Smooth muscle cell (in vitro differentiated cells): Measurements from ENCODE around the gene CFAP410. TPM values are rescaled to one million over a fixed set of nuclear protein-coding genes. Genes with fewer than 3 reads are reported as not detected.

Experiments used
- DNase-seq: peaks from one replicate; lab custom pipeline; 2025; ENCODE audit not compliant: unreplicated experiment; lab: John Stamatoyannopoulos, UW
- H2AFZ ChIP-seq: fragments of 200-600 bp; sonication (generic); 2 replicates; pipeline ENCODE4 v1.6.0; 2016; ENCODE audit warnings: antibody characterized with exemption, low read depth, mild to moderate bottlenecking
- H3F3A ChIP-seq: fragments of 200-600 bp; sonication (generic); 2 replicates; pipeline ENCODE4 v1.6.0; 2017; ENCODE audit warnings: antibody characterized with exemption, low read depth
- H3K27ac ChIP-seq: fragments of 200-600 bp; sonication (generic); 2 replicates; pipeline ENCODE4 v1.5.1; 2016; ENCODE audit warnings: low read depth, mild to moderate bottlenecking
- H3K27me3 ChIP-seq: fragments of 200-600 bp; sonication (generic); 2 replicates; pipeline ENCODE4 v1.6.1; 2016; ENCODE audit warnings: low read depth, mild to moderate bottlenecking
- H3K36me3 ChIP-seq: fragments of 200-600 bp; sonication (generic); 2 replicates; pipeline ENCODE4 v1.5.1; 2016; ENCODE audit warnings: low read depth
- H3K4me1 ChIP-seq: fragments of 200-600 bp; sonication (generic); 2 replicates; pipeline ENCODE4 v1.5.1; 2016; ENCODE audit warnings: low read depth
- H3K4me2 ChIP-seq: fragments of 200-600 bp; sonication (generic); 2 replicates; pipeline ENCODE4 v1.6.0; 2016; ENCODE audit warnings: mild to moderate bottlenecking
- H3K4me3 ChIP-seq: fragments of 200-600 bp; sonication (generic); 2 replicates; pipeline ENCODE4 v1.5.1; 2016; ENCODE audit warnings: mild to moderate bottlenecking
- H3K79me2 ChIP-seq: fragments of 200-600 bp; sonication (generic); 2 replicates; pipeline ENCODE4 v1.6.0; 2016; ENCODE audit warnings: low read depth, mild to moderate bottlenecking
- H3K9ac ChIP-seq: fragments of 200-600 bp; sonication (generic); 2 replicates; pipeline ENCODE4 v1.6.0; 2016; ENCODE audit warnings: low read depth
- H3K9me3 ChIP-seq: fragments of 200-600 bp; sonication (generic); replicated peaks from 2 replicates; pipeline ENCODE4 v1.5.1; 2016; ENCODE audit warnings: low read depth
- H4K20me1 ChIP-seq: fragments of 200-600 bp; sonication (generic); 2 replicates; pipeline ENCODE4 v1.6.0; 2016; ENCODE audit warnings: low read depth
- WGBS: methylation state at CpG from one replicate; pipeline ENCODE4 v1.1.7; 2016; ENCODE audit warnings: low lambda C conversion rate; 5-methylcytosine and 5-hydroxymethylcytosine counted together
- polyA plus RNA-seq: library from polyadenylated mRNA; unstranded; fragments of >200 nt; fragmentation: Nextera tagmentation; extraction: Ambion mirVana; gene quantifications from 2 replicates; pipeline ENCODE4 v1.2.1, GENCODE V29; 2016
- total RNA-seq: library from RNA; depleted of rRNA; stranded (reverse); fragments of >200 nt; gene quantifications from 2 replicates; pipeline ENCODE4 v1.2.3, GENCODE V29; 2014
- TF ChIP-seq, protein P1 (sequence below): fragments of 200-600 bp; sonication (generic); IDR thresholded peaks from 2 replicates; pipeline ENCODE4 v1.5.1; 2017; ENCODE audit warnings: borderline replicate concordance, mild to moderate bottlenecking, antibody characterized with exemption; ENCODE audit not compliant: insufficient read depth, poor library complexity, severe bottlenecking

The CFAP410 gene
- total and polyA plus RNA-seq, 2 experiments from 2014 or later: 6.5 to 21.7 TPM

DNA sequence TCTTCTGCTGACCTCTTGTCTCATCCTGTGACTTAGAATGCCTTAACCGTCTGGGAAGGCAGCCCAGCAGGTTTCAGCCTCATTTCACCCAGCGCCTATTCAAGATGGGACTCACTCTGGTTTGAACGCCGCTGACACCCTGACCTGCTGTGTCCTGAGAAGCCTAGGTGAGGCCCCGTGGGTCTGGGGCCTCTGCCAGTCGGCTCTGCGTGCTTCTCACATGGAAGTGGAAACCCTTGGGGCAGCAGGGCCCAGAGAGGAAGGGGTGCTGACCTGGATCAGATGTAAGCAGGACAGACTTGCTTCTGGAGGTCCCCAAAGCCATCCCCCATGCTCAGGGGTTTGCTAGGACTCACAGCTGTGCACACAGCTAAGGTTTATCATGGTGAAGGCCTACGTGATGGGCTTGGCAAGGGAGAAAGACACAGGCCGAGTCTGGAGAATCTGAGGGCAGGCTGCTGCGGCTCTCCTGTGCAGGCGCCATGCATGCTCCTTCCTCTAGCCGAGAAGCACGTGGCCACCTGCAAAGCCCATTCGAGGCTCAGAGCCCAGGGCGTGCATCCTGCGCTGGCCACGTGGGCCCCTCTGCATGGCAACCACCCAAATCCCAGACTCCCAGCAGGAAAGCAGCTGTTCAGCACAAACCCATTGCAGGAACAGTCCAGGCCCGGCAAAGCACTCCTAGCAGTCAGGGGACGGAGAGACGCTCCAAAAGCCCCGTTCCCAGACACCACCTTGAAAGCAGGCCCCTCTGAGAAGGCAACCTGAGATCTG, 18.1 kb upstream of the CFAP410 start:
- H3K9me3 ChIP-seq: no peaks in the 10 kb centered on the region
- no peak overlapping the region for H2AFZ ChIP-seq
- H3F3A ChIP-seq: no peaks in the 10 kb centered on the region
- WGBS: 94% methylated on average over 21 of the region's 21 CpGs
- no peaks in the 10 kb centered on the region for H3K4me1 ChIP-seq
- H3K9ac ChIP-seq: no peak overlapping the region
- H3K27me3 ChIP-seq: no peaks in the 10 kb centered on the region
- no peak overlapping the region for H3K4me3 ChIP-seq
- H4K20me1 ChIP-seq: no peaks in the 10 kb centered on the region
- no peaks in the 10 kb centered on the region for H3K36me3 ChIP-seq
- no peak for DNase-seq
- TF ChIP-seq, protein P1, sequence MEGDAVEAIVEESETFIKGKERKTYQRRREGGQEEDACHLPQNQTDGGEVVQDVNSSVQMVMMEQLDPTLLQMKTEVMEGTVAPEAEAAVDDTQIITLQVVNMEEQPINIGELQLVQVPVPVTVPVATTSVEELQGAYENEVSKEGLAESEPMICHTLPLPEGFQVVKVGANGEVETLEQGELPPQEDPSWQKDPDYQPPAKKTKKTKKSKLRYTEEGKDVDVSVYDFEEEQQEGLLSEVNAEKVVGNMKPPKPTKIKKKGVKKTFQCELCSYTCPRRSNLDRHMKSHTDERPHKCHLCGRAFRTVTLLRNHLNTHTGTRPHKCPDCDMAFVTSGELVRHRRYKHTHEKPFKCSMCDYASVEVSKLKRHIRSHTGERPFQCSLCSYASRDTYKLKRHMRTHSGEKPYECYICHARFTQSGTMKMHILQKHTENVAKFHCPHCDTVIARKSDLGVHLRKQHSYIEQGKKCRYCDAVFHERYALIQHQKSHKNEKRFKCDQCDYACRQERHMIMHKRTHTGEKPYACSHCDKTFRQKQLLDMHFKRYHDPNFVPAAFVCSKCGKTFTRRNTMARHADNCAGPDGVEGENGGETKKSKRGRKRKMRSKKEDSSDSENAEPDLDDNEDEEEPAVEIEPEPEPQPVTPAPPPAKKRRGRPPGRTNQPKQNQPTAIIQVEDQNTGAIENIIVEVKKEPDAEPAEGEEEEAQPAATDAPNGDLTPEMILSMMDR: no peak
- no peak overlapping the region for H3K4me2 ChIP-seq
- H3K27ac ChIP-seq: no peak overlapping the region
- H3K79me2 ChIP-seq: no peaks in the 10 kb centered on the region

DNA sequence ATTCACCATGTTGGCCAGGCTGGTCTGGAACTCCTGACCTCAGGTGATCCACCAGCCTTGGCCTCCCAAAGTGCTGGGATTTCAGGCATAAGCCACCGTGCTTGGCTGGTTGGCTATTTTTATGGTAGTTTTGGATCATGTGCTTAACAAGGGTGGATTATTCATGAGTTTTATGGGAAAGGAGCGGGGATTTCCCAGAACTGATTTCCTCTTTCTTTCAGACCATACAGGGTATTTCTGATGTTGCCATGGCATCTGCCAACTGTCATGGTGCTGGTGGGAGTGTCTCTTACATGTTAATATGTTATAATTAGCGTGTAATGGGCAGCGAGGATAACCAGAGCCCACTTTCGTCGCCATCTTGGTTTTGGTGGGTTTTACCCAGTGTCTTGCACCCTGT, 17.4 kb upstream of the CFAP410 start:
- H3K27ac ChIP-seq: no peak overlapping the region
- H3K4me2 ChIP-seq: no peak overlapping the region
- H3K36me3 ChIP-seq: no peaks in the 10 kb centered on the region
- H3K27me3 ChIP-seq: no peaks in the 10 kb centered on the region
- H3K79me2 ChIP-seq: no peaks in the 10 kb centered on the region
- H4K20me1 ChIP-seq: no peaks in the 10 kb centered on the region
- TF ChIP-seq, protein P1: no peak
- no peaks in the 10 kb centered on the region for H3K9me3 ChIP-seq
- no peak overlapping the region for H3K9ac ChIP-seq
- H3F3A ChIP-seq: no peaks in the 10 kb centered on the region
- no peak overlapping the region for H3K4me3 ChIP-seq
- no peaks in the 10 kb centered on the region for H3K4me1 ChIP-seq
- no peak for DNase-seq
- no peak overlapping the region for H2AFZ ChIP-seq
- WGBS: 88% methylated on average over 6 of the region's 6 CpGs

DNA sequence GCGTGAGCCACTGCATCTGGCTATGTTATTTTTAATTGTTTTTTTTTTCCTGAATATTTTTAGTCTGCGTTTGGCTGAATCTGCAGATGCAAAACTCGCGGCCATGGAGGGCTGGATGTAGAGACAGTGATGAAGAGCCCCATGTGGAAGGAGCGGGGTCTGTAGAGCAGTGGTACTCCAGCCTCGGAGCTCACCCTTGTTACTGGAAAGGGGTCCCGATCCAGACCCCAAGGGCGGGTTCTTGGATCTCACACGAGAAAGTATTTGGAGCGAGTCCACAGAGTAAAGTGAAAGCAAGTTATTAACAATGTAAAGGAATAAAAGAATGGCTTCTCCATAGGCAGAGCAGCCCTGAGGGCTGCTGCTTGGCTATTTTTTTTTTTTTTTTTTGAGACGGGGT, 17.0 kb upstream of the CFAP410 start:
- Histone ChIP-seq H3F3A (no peaks in the 10 kb centered on the region), H3K4me1 (no peaks in the 10 kb centered on the region), H4K20me1 (no peaks in the 10 kb centered on the region), H2AFZ (no peak overlapping the region), H3K9ac (no peak overlapping the region), H3K4me2 (no peak overlapping the region), H3K9me3 (no peaks in the 10 kb centered on the region), H3K4me3 (no peak overlapping the region), H3K36me3 (no peaks in the 10 kb centered on the region), H3K79me2 (no peaks in the 10 kb centered on the region), H3K27me3 (no peaks in the 10 kb centered on the region), H3K27ac (no peak overlapping the region)
- DNase-seq: no peak
- TF ChIP-seq, protein P1: no peak
- 96% methylated on average over 11 of the region's 11 CpGs for WGBS
